Activated T-cell treated with anti-CD3 and anti-CD28 coated beads for 1 hour (primary cell): ENCODE measurements around the gene MVB12A.
A peak's percentile ranks its signal among the peaks of the same experiment; 100 is the strongest.

Source experiments
- DNase-seq: peaks from one replicate; pipeline ENCODE4 v3.0.0-alpha.2; 2020; ENCODE audit warnings: low read depth

MVB12A gene

GRCh38 chr19:17404621-17405249 is 15.1 kb upstream of the MVB12A start:
- DNase-seq: no peak

GRCh38 chr19:17405250-17406045 is 14.4 kb upstream of the MVB12A start, which contains the start of gene BST2:
Gene BST2 (minus strand): TSS chr19:17405630. CDS start chr19:17405575, 55 bp downstream.
- peak; percentile 27 for DNase-seq

DNA sequence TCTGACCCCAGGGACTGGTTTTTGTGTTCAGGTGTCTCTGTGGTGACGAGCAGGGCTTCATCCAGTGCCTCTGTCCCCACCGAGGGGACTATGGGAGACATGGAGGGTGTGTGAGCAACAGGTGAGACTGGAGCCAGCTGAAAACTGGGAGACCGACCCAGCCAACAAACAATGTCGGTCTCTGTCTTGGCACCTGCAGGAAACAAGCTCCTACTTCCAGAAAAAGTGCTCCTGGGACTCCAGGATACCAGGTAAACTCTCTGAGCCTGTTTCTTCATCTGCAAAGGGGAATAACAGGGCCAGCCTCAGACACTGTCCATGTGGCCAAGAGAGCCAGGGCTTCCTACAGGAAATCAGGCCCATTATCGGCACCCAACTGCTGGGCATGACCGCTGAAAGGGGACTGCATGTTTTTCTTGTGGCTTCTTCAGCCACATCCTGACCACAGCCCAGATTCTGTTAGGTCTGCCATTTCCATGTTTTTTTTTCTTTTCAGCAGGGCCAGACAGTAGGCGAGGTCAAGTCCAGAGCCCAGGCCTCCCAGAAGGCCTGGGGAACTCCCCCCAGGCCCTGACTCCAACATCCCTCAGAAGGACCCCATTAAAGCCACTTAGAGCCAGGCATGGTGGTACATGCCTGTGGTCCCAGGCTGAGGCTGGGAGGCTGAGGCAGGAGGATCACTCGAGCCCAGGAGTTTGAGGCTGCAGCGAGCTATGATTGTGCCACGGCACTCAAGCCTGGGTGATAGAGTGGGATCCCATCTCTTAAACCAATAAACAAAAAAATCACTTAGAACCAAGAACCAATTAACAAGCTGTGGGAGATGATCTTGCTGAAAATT is 13.6 kb upstream of the MVB12A start:
- no peak for DNase-seq

- DNase-seq: no peak
Observed at GRCh38 chr19:17406887-17407196, 13.0 kb upstream of the MVB12A start.

DNA sequence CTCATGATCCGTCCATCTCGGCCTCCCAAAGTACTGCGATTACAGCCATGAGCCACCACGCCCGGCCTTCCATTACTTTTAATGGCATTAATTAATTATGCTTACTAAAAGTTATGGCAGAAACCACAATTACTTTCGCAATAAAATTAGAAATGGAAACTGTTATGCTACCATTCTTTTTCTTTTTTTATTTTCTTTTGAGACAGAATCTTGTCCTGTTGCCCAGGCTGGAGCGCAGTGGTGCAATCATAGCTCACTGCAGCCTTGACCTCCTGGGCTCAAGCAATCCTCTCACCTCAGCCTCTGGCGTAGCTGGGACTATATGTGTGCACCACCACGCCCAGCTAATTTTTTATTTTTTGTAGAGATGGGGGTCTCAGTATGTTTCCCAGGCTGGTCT is 9.9 kb upstream of the MVB12A start:
- DNase-seq: no peak

- no peak for DNase-seq
Observed at GRCh38 chr19:17411801-17412200, 8.0 kb upstream of the MVB12A start.

DNA sequence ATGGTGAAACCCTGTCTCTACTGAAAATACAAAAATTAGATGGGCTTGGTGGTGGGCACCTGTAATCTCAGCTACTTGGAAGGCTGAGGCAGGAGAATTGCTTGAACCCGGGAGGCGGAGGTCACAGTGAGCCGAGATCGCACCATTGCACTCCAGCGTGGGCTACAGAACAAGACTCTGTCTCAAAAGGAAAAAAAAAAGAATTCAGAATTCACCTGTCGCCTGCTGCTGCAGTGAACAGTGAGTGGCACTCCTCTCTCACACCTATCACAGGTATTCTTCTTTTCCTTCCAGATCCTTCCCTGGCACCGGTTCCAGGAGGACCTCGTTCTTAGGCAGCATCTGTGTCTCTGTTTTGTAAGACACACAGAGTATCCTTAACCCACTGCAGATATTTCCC is 5.8 kb upstream of the MVB12A start:
- no peak for DNase-seq

- DNase-seq: no peak
Observed at GRCh38 chr19:17415121-17415520, 4.7 kb upstream of the MVB12A start.

GRCh38 chr19:17418710-17419109 is 1.1 kb upstream of the MVB12A start:
- DNase-seq: no peak

- no peak for DNase-seq
Observed at GRCh38 chr19:17419154-17419620, 660 bp upstream of the MVB12A start.

DNA sequence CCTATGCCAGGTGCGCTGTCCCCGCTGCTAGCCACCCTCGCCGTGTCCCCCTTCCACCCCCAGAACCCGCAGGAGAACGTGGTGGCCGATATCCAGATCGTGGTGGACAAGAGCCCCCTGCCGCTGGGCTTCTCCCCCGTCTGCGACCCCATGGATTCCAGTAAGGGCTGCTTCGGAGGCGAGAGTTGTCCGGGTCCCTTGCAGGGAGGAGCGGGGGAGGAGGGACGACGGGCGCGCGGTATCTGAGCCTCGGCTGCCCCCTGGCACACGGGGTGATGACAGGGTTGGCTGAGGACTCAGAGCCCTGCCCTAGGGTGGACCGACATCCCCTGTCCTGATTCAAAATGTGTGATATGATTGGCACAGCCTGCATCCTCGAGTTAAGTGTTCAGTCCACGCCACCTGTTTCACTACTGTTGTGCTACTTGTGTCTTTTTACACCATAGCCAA is 653 bp downstream of the MVB12A start:
- no peak for DNase-seq

- no peak for DNase-seq
Observed at GRCh38 chr19:17421942-17422341, 2.1 kb downstream of the MVB12A start.

GRCh38 chr19:17423429-17424208 is 3.8 kb downstream of the MVB12A start:
- no peak for DNase-seq

- DNase-seq: no peak
Observed at GRCh38 chr19:17424743-17425365, 5.0 kb downstream of the MVB12A start.

DNA sequence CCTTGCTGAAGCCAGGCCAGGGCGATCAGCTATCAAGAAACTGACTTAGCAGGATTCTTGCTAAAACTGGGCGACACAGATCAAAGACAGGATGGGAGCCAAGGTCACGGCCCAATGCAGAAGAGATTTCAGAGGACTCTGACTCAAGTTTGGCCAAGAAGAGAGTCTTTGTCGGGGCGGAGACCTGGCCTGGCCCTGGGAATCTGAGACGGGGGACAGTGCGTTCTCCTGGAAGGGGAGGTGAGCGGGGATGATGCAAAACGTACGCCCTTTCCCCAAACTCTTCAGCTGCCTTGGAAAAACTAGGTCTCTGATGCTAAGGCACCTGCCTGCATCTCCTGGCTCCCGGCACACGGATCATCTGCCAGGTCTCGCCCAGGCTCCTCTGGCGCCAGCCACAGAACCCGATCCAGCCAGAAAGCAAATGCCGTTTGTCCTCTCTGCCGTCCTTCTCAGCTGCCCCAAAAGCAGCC is 9.8 kb downstream of the MVB12A start:
- no peak for DNase-seq

- no peak for DNase-seq
Observed at GRCh38 chr19:17431417-17431816, 11.6 kb downstream of the MVB12A start.

GRCh38 chr19:17435218-17435617 is 15.4 kb downstream of the MVB12A start:
- DNase-seq: no peak

DNA sequence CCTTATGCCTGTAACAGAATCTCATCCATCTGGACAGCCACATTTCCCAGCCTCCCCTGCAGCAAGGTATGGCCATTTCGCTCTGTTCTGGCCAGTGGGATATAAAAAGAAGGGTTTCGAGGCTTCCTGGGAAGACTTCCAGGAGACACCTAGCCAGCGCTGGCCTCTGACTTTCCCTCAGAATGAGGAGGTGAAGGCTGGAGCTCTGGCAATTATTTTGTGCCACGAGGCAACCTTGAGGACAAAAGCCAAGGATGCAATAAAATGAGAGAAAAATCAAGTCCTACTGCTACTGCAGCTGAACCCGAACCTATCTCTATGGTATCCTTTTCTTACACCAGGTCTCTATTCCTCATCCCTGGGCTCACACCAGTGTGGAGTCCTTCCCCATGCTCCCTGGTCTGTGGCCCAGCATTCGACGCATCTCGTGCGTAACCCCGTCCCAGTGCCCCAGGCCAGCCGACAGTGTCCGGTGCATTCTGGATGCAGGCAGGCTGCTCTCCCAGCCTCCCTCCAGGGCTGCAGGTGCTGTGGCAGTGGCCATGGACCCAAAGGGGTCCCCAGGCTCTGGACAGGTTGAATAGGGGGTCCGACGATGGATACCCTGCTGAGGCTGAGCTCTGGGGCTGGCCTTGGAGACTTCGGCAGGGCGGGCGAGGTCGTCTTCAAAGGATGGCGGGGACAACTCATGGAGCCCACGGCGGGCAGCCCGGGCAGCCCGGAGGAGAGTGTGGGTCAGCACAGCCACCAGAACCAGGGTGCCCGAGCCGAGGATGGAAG is 16.4 kb downstream of the MVB12A start:
- no peak for DNase-seq

DNA sequence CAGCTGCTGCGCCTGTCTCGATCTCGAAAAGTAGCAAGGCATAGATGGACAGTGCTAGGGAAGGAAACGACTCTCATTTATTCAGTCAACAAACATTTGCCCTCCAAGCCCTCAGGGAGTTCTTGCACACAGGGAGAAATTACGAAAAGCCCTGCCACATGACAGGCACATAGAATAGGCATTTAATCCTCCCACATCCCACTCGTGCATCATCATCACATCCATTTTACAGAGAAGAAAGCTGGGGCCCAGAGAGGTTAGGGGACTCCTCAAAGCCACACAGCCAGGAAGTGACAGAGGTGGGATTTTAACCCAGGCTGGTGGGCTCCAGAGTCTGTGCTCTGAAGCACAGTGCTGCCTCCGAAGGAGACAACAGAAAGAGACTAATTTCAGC is 17.0 kb downstream of the MVB12A start:
- no peak for DNase-seq

DNA sequence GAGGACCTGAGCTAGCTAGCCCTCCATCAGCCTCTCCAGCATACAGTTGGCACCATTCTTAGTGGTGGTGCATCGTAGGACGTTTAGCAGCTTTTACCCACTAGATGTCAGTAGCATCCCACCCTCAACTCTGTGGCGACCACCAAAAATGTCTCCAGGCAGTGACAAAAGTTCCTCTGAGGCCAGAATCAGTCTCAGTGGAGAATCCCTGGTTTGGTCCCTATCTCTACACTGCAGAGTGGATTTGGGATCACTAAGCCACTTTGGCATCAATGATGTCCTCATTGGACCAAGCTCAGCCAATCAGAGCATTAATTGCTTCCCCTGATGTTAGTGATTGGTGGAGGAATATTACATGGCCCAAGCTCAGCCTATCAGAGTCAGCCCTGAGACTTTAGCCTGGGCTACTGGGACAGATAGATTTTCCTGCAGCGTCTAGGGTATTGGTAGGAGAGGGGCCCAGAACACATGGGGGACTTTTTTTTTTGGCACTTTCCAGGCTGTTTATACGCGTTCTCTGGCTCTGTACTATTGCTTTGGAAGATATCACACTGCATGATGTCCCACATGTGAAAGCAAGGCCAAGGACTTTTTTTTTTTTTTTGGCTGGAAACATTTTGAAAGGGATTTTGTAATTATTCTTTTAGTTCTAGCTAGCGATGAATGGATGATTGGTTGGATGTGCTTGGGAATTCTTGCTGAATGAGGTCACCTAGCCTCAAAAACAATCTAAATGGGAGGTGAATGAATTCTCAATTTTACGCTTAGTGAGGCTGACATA is 21.6 kb downstream of the MVB12A start:
- no peak for DNase-seq
